Transverse colon (tissue), 4 donors: ENCODE results near the gene KBTBD2.
"Not testable (repeated sequence)": the region's sequence is repeated elsewhere in the genome, so short reads cannot be mapped to it uniquely, and the experiment has no call there.

Experiments
- CTCF ChIP-seq, 5 experiments: fragments of 200-600 bp in 3 of 5; fragments of 450-650 bp in 2 of 5; sonication (generic) in 3 of 5; IDR thresholded peaks; 1 replicate in 2 of 5; 2 replicates in 3 of 5; pipeline ENCODE4 v1.5.1; 2016 to 2017; ENCODE audit warnings: antibody characterized with exemption in 5 of 5, inconsistent platforms in 3 of 5, mild to moderate bottlenecking in 2 of 5, moderate library complexity in 1 of 5
- EP300 ChIP-seq: sonication (generic); formaldehyde crosslinking; IDR thresholded peaks from one replicate; pipeline ENCODE4 v1.6.1; 2017; ENCODE audit warnings: antibody characterized with exemption, low read depth
- POLR2AphosphoS5 ChIP-seq, 3 donors: sonication (generic); formaldehyde crosslinking; IDR thresholded peaks; one replicate each; pipeline ENCODE4 v1.6.1; 2016; ENCODE audit warnings: antibody characterized with exemption in 3 of 3

GRCh38 chr7:32855837-32856775 is 35.5 kb downstream of the KBTBD2 start:
- not testable (repeated sequence) for TF ChIP-seq CTCF (IDR thresholded peaks at IDR 0.05); POLR2AphosphoS5 (IDR thresholded peaks at IDR 0.05); EP300
